Stimulated activated CD8-positive, alpha-beta memory T cell treated with anti-CD3 and anti-CD28 coated beads, Interleukin-7, amount 100 ng/mL, for 1 hour (primary cell): ENCODE measurements around the gene GRIK3.

Experiments
- DNase-seq, 2 donors: peaks; one replicate each; pipeline ENCODE4 v3.0.0-alpha.2; 2020; ENCODE audit warnings: low read depth in 2 of 2

Gene GRIK3

GRCh38 chr1:37015713-37016112, 18.6 kb downstream of the GRIK3 start:
- no peak for DNase-seq

- no peak for DNase-seq
Observed at GRCh38 chr1:37012226-37012625, 22.1 kb downstream of the GRIK3 start.

- DNase-seq = no peak
Observed at GRCh38 chr1:37010011-37010410, 24.3 kb downstream of the GRIK3 start.

- DNase-seq = no peak
Observed at GRCh38 chr1:37009521-37009920, 24.8 kb downstream of the GRIK3 start.

- no peak for DNase-seq
Observed at GRCh38 chr1:37006132-37006868, 28.0 kb downstream of the GRIK3 start.

- no peak for DNase-seq
Observed at GRCh38 chr1:37002898-37003297, 31.4 kb downstream of the GRIK3 start.

GRCh38 chr1:37001703-37002102, 32.6 kb downstream of the GRIK3 start:
- DNase-seq = no peak

GRCh38 chr1:36996106-36996505, 38.2 kb downstream of the GRIK3 start:
- DNase-seq = no peak

- no peak for DNase-seq
Observed at GRCh38 chr1:36994868-36995267, 39.4 kb downstream of the GRIK3 start.

GRCh38 chr1:36994294-36994693, 40.0 kb downstream of the GRIK3 start:
- DNase-seq = no peak

GRCh38 chr1:36992139-36992943, 42.0 kb downstream of the GRIK3 start:
- no peak for DNase-seq

- no peak for DNase-seq
Observed at GRCh38 chr1:36991551-36991950, 42.8 kb downstream of the GRIK3 start.

- DNase-seq = no peak
Observed at GRCh38 chr1:36990928-36991327, 43.4 kb downstream of the GRIK3 start.

GRCh38 chr1:36989241-36989640, 45.1 kb downstream of the GRIK3 start:
- DNase-seq = no peak

- DNase-seq = no peak
Observed at GRCh38 chr1:36988741-36989193, 45.5 kb downstream of the GRIK3 start.

GRCh38 chr1:36988321-36988720, 46.0 kb downstream of the GRIK3 start:
- no peak for DNase-seq

GRCh38 chr1:36987276-36987675, 47.0 kb downstream of the GRIK3 start:
- no peak for DNase-seq

GRCh38 chr1:36986241-36986985, 47.9 kb downstream of the GRIK3 start:
- DNase-seq = no peak

GRCh38 chr1:36984675-36985074, 49.6 kb downstream of the GRIK3 start:
- no peak for DNase-seq

- no peak for DNase-seq
Observed at GRCh38 chr1:36984026-36984425, 50.3 kb downstream of the GRIK3 start.

- no peak for DNase-seq
Observed at GRCh38 chr1:36982709-36983108, 51.6 kb downstream of the GRIK3 start.
